GM21717 (cell line): ENCODE measurements around the gene DENND2D.

Source experiments
- ATAC-seq: cut with Tn5 transposase; IDR thresholded peaks from one replicate; pipeline ENCODE4 v1.9.1; 2021; ENCODE audit warnings: mild to moderate bottlenecking, moderate library complexity; ENCODE audit not compliant: unreplicated experiment

DENND2D gene

DNA sequence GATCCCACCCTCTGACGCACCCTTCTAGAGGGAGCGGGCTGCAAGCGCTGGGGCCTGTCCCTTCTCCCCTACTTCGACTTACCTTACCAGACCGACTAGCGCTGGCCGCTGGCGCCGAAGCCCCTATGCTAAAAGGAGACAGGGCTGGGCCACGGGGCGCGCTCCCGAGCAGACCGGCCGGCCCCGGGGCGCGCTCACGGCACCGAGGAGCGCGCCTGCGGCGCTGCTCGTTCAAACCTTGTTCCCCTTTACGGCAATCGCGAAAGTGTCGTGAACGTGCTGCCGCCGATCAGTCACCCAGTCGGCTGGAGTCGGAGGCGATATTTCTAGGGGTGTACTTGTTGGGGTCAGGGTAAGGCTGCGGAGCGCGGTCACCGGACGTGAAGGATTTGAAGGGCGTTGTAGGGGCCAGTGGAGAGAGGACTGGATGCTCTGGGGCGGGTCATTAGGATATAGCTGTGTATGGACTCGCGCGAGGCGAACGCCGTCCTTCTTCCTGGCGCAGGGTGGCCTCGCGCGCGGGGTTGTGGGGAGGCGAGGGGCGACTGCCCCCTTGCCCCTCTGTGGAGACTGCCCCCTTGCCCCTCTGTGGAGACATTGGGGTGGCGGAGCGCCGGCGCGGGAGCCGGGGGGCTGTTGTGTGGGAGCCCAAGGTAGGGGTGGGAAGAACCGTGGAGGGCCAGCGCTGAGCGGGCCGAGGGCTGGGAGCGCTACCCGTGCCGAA lies 60.3 kb downstream of the DENND2D start, which contains the start of the genes CEPT1 and DRAM2:
TSS of gene CEPT1 (plus strand) at position 268 of the 724 bp plus-strand sequence. CDS start 7,492 bp downstream, outside the sequence.
TSS of gene DRAM2 (minus strand) at position 138 of the 724 bp plus-strand sequence. CDS start 8,539 bp downstream, outside the sequence.
- ATAC-seq: peak; percentile 47

GRCh38 chr1:111139324-111139955 lies 61.0 kb downstream of the DENND2D start:
- ATAC-seq: peak; percentile 39
